ENCODE measurements around the gene NAP1L1.

- no peak for TF ChIP-seq CTCF (IDR thresholded peaks at IDR 0.05)
- TF ChIP-seq POLR2A (IDR thresholded peaks at IDR 0.05): no peak
Measured at GRCh38 chr12:75991753-75992152, 92.7 kb downstream of the NAP1L1 start.

All from thyroid gland (tissue), 4 donors.